Spinal cord (tissue), 10 donors: Measurements from ENCODE around the gene FAM117B. TPM values are rescaled to one million over a fixed set of nuclear protein-coding genes. Genes with fewer than 3 reads are reported as not detected.
"Not testable (repeated sequence)": the region's sequence is repeated elsewhere in the genome, so short reads cannot be mapped to it uniquely, and the experiment has no call there.

ENCODE experiments used
- DNase-seq, 6 donors: peaks; one replicate each; pipeline versions ENCODE4 v3.0.0 to v3.0.0-alpha.2; 2013 to 2015; ENCODE audit warnings: low spot score in 6 of 6, low read depth in 4 of 6
- H3K27ac ChIP-seq: one replicate; pipeline ENCODE4 v1.5.1; 2013; ENCODE audit warnings: low read depth, low read length, control low read depth
- H3K27me3 ChIP-seq: one replicate; pipeline ENCODE4 v1.6.1; 2013; ENCODE audit warnings: low read length; ENCODE audit not compliant: control insufficient read depth, insufficient read depth
- H3K36me3 ChIP-seq: one replicate; pipeline ENCODE4 v1.6.1; 2013; ENCODE audit warnings: low read length; ENCODE audit not compliant: control insufficient read depth, insufficient read depth
- H3K4me1 ChIP-seq: one replicate; pipeline ENCODE4 v1.6.1; 2013; ENCODE audit warnings: low read length; ENCODE audit not compliant: control insufficient read depth, insufficient read depth
- H3K4me3 ChIP-seq: one replicate; pipeline ENCODE4 v1.5.1; 2013; ENCODE audit warnings: low read depth, low read length, control low read depth
- H3K9me3 ChIP-seq: one replicate; pipeline ENCODE4 v1.6.1; 2013; ENCODE audit warnings: low read length; ENCODE audit not compliant: control insufficient read depth, insufficient read depth
- WGBS: methylation state at CpG from one replicate; pipeline ENCODE4 v1.1.5; 2013; ENCODE audit warnings: missing lambda C conversion rate; ENCODE audit not compliant: insufficient coverage; 5-methylcytosine and 5-hydroxymethylcytosine counted together
- polyA plus RNA-seq, 2 donors: library from polyadenylated mRNA; unstranded; fragments of 120-200 nt; gene quantifications; one replicate each; pipeline ENCODE4 v1.2.1, GENCODE V29; 2013; ENCODE audit not compliant: insufficient read length in 2 of 2
- total RNA-seq, 2 donors: library from RNA; depleted of rRNA in 1 of 2; stranded (reverse); fragments of 120-200 nt in 1 of 2; fragments of >200 nt in 1 of 2; gene quantifications; one replicate each; pipeline versions ENCODE4 v1.2.3 to v1.2.4, GENCODE V29; 2013 to 2014
- donor health status: healthy.

Gene FAM117B
- total and polyA plus RNA-seq, 4 donors, result 11.3 to 28.4 (median 23.3) TPM

DNA sequence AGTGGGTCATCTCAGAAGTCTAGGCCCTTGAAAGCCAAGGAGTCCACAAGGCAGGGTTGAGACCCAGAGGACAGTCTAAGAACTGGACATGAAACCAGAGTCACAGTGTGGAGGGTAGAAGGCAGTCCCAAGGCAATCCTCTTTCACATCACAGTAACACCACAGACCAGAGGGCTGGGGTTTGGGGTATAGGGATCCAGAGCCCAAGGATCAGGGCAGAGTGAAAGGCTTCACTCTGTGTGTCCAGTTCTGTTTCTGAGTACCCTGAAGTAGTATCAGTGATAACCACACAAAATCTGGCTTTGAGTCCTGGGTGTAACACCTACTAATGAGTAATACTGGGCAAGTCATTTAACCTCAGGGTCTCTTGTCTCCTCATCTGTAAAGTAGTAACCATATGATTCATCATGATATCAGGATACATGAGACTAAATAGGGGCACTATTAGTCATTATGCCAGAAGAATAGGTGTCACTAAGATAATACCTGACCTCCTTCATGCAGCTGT is 145.8 kb downstream of the FAM117B start:
- Histone ChIP-seq H3K4me3 (no peak overlapping the region), H3K9me3 (no peaks in the 10 kb centered on the region), H3K27ac (no peak overlapping the region), H3K27me3 (no peaks in the 10 kb centered on the region), H3K36me3 (peaks cover 21% of the 10 kb centered on the region), H3K4me1 (no peaks in the 10 kb centered on the region)
- DNase-seq, result no peak

DNA sequence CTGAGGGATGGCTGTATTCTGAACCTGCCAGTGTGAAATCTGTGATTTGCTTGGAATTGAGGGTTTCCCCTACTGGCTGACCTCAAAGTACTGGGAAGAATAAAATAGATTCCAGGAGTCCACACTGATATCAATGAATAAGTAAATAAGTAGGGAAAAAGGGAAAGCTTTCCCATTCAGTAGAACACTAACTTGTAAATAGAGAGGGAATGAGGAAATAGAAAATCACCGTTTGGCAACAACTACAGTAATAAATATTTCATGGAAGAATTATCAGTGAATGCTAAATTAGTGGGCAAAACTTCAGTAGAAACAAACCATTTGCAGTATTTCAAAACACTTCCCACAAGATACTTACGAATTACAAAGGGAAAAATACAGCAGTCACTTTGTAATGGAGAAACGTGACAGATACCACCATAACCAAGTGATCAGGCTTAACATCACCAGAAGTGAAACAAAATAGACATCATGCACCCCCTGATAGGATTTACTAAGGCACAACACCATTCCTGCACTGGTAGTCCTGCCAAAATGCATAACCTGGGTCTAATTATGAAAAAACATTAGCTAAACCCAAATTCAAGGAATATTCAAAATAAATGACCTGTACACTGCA is 148.3 kb downstream of the FAM117B start:
- H3K4me3 ChIP-seq, result no peak overlapping the region
- WGBS, result 86% methylated on average over 2 of the region's 3 CpGs
- no peaks in the 10 kb centered on the region for H3K4me1 ChIP-seq
- no peak for DNase-seq
- no peaks in the 10 kb centered on the region for H3K27me3 ChIP-seq
- H3K36me3 ChIP-seq, result peaks cover 15% of the 10 kb centered on the region
- no peak overlapping the region for H3K27ac ChIP-seq
- no peaks in the 10 kb centered on the region for H3K9me3 ChIP-seq

DNA sequence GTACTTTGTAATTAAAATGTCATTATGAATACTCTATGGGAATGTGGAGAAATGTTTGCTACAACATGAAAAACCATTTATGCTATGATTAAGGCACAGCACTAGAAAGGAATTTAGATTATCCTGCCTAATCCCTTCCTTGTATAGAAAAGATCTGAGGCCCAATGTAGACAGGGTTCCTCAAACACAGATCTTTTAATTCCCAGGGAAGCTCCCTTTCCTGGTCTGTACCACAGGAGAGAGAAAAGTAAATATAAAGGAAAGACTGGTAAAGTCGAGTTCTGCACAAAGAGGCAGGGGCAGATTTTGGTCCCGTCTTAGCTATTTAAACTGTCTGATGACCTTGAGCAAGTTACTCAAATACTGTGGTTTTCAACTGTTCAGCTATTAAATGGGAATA is 152.1 kb downstream of the FAM117B start:
- peak in 1 of 6 donors; percentile 54 for DNase-seq

DNA sequence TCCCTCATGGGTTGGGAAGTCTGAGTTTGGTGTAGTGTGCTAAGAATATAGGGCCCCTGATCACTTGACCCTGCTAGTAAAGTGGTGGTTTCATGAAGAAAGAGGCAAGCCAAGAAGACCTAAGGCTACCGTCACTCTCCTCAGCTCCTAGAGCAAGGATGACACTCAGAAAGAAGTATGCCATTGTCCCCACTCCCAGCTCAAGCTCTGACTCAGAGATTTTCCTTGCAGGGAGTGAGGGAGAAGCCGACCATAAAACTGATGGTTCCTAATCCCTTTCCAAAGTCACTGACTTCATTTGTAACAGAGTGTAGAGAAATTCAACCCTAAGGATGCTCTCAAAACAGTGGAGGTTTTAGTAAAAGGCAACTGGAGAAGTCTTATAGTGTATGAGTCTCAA is 155.9 kb downstream of the FAM117B start:
- peaks cover 16% of the 10 kb centered on the region for H3K36me3 ChIP-seq
- no CpG with 5 or more reads among the region's 2 CpGs for WGBS
- no peaks in the 10 kb centered on the region for H3K4me1 ChIP-seq
- H3K4me3 ChIP-seq, result no peak overlapping the region
- H3K27ac ChIP-seq, result no peak overlapping the region
- H3K27me3 ChIP-seq, result no peaks in the 10 kb centered on the region
- DNase-seq, result no peak
- H3K9me3 ChIP-seq, result no peaks in the 10 kb centered on the region

More for the DNA sequence above, 152.1 kb downstream of the FAM117B start:
- Histone ChIP-seq H3K27me3 (no peaks in the 10 kb centered on the region), H3K4me3 (no peak overlapping the region), H3K9me3 (no peaks in the 10 kb centered on the region), H3K27ac (no peak overlapping the region), H3K4me1 (no peaks in the 10 kb centered on the region), H3K36me3 (peaks cover 17% of the 10 kb centered on the region)
- WGBS, result 100% methylated on average over 2 of the region's 2 CpGs

DNA sequence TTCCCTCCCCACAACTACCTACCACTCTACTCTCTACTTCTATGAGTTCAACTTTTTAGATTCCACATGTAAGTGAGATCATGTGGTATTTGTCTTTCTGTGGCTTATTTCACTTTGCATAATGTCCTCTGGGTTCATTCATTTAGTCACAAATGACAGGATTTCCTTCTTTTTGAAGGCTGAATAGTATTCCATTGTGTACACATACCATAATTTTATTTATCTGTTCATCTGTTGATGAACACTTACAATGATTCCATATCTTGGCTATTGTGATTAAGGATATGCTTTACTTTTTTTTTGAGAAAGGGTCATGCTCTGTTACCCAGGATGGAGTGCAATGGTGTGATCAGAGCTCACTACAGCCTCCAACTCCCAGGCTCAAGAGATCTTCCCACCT is 163.2 kb downstream of the FAM117B start:
- Histone ChIP-seq H3K9me3 (no peaks in the 10 kb centered on the region), H3K27ac (no peak overlapping the region), H3K27me3 (no peaks in the 10 kb centered on the region), H3K4me1 (no peaks in the 10 kb centered on the region), H3K36me3 (peaks cover 14% of the 10 kb centered on the region), H3K4me3 (no peak overlapping the region)
- no peak for DNase-seq

DNA sequence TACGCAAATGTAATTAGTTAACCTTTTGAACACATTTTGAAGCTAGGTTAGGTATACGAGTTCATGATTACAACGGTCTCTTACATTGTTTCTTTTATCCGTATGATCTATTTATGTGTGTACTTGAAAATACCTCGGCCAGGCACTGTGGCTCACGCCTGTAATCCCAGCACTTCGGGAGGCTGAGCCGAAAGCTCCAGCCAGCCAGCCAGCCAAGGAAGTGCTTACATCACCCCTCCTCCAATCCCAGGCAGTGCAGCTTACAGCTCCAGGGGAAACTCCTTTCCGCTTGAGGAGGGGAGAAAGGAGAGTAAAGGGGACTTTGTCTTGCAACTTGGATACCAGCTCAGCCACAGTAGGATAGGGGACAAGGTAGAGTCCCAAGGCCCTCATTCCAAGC is 171.1 kb downstream of the FAM117B start:
- H3K4me3 ChIP-seq, H3K4me1 ChIP-seq, H3K27me3 ChIP-seq, H3K27ac ChIP-seq, DNase-seq, H3K9me3 ChIP-seq: not testable (repeated sequence)
- H3K36me3 ChIP-seq, result peaks cover 24% of the 10 kb centered on the region
- no CpG with 5 or more reads among the region's 9 CpGs for WGBS

DNA sequence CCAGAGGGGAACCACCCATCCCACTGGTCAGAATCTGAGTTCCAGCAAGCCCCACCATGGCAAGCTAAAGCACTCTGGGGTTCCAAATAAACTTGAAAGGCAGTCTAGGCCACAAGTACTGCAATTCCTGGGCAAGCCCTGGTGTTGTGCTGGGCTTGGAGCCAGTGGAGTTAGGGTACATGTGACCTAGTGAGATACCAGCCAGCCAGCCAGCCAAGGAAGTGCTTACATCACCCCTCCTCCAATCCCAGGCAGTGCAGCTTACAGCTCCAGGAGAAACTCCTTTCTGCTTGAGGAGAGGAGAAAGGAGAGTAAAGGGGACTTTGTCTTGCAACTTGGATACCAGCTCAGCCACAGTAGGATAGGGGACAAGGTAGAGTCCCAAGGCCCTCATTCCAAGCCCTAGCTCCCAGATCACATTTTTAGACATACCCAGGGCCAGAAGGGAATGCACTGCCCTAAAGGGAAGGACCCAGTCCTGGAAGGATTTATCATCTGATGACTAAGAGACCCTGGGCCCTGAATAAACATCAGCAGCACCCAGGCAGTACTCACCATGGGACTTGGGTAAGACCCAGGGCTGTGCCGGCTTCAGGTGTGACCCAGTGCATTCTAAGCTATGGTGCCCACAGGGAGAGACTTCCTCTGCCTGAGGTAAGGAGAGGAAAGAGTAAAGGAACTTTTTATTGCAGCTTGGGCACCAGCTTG is 172.8 kb downstream of the FAM117B start:
- H3K27ac ChIP-seq, H3K9me3 ChIP-seq, H3K27me3 ChIP-seq, H3K4me1 ChIP-seq, H3K4me3 ChIP-seq: not testable (repeated sequence)
- WGBS, result 50% methylated on average over 1 of the region's 1 CpG
- DNase-seq, result peak in 4 of 6 donors; percentile 11 to 83 (median 41)
- peaks cover 24% of the 10 kb centered on the region for H3K36me3 ChIP-seq

DNA sequence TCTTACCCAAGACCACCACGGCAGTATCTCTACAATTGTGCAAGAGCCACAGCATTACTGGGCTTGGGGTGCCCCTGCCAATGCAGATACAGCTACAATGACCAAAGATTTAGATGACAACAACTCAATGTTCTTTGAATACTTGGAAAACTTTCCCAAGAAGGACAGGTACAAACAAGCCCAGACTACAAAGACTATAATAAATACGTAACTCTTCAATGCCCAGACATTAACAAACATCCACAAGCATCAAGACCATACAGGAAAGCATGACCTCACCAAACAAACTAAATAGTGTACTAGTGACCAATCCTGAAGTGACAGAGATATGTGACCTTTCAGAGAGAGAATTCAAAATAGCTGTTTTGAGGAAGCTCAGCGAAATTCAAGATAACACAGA is 174.0 kb downstream of the FAM117B start:
- Histone ChIP-seq H3K4me1 (peaks cover 8% of the 10 kb centered on the region), H3K9me3 (no peaks in the 10 kb centered on the region), H3K27ac (no peak overlapping the region), H3K27me3 (no peaks in the 10 kb centered on the region), H3K36me3 (peaks cover 23% of the 10 kb centered on the region), H3K4me3 (no peak overlapping the region)
- DNase-seq, result no peak
- WGBS, result no CpG with 5 or more reads among the region's 3 CpGs

DNA sequence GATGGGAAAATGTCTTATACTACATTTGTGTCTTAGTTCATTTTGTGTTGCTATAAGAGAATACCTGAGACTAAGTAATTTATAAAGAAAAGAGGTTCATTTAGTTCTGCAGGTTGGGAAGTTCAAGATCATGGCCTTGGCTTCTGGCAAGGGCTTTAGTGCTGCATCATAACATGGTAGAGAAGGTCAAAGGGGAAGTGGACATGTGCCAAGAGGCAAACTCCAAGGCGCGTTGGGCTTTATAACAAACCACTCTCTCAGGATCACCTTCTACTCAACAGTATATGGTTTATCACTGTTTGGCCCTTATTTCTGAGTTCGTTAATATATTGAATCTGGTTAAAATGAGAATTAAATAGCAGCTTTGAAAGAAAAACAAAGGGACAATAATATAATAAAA is 178.6 kb downstream of the FAM117B start:
- no CpG with 5 or more reads among the region's 3 CpGs for WGBS
- DNase-seq, result no peak
- no peaks in the 10 kb centered on the region for H3K9me3 ChIP-seq
- H3K4me1 ChIP-seq, result no peaks in the 10 kb centered on the region
- peaks cover 13% of the 10 kb centered on the region for H3K36me3 ChIP-seq
- H3K4me3 ChIP-seq, result no peak overlapping the region
- no peaks in the 10 kb centered on the region for H3K27me3 ChIP-seq
- H3K27ac ChIP-seq, result no peak overlapping the region

DNA sequence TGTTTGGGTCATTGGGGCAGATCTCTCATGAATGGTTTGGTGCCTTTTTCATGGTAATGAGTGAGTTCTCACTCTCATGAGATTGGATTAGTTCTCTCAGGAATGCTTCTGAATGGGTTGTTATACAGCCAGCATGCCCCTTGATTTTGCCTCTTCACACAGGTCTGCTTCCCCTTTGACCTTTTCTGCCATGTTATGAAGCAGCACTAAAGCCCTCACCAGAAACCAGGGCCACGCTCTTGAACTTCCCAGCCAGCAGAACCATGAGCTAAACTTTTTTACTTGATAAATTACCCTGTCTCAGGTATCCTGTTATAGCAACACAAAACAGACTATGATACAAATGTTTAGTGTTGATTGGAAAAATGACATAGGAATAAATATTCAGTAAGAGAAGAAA is 179.5 kb downstream of the FAM117B start:
- no CpG with 5 or more reads among the region's 1 CpG for WGBS
- no peak overlapping the region for H3K27ac ChIP-seq

More for the DNA sequence above, 179.5 kb downstream of the FAM117B start:
- H3K4me3 ChIP-seq, result no peak overlapping the region
- no peaks in the 10 kb centered on the region for H3K9me3 ChIP-seq
- no peaks in the 10 kb centered on the region for H3K27me3 ChIP-seq
- no peak for DNase-seq
- no peaks in the 10 kb centered on the region for H3K4me1 ChIP-seq
- peaks cover 12% of the 10 kb centered on the region for H3K36me3 ChIP-seq
